Measurements from ENCODE around the gene PTGES3L.

Gene PTGES3L

DNA sequence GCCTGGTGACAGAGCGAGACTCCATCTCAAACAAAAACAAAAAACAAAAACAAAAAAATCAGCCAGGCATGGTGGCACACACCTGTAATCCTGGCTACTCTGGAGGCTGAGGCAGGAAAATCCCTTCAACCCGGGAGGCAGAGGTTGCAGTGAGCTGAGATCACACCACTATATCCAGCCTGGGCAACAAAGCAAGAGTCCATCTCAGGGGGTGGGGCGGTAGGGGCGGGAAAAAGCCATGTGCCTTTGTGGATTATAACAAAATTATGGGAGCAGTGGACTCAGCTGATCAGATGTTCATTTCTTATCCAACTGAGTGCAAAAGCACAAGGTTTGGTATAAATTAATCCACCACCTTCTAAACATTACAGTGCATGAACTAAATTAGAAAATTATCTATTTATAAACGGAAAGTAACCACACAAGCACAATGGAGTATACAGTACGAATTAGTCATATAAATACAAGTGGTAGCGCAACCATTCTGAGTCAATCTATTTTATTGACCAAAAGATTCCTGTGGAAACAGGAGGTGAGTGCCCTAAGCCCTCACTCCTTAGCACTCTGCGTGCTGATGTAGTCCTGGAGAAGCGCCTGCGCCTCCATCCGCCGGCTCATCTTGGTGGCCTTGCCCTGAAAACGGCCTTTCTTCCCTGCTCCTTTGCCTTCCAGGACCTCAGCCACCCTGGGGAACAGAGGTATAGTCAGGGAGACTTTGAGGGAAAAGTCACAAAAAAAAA, 29.7 kb downstream of the PTGES3L start:
- TF ChIP-seq, protein P1, sequence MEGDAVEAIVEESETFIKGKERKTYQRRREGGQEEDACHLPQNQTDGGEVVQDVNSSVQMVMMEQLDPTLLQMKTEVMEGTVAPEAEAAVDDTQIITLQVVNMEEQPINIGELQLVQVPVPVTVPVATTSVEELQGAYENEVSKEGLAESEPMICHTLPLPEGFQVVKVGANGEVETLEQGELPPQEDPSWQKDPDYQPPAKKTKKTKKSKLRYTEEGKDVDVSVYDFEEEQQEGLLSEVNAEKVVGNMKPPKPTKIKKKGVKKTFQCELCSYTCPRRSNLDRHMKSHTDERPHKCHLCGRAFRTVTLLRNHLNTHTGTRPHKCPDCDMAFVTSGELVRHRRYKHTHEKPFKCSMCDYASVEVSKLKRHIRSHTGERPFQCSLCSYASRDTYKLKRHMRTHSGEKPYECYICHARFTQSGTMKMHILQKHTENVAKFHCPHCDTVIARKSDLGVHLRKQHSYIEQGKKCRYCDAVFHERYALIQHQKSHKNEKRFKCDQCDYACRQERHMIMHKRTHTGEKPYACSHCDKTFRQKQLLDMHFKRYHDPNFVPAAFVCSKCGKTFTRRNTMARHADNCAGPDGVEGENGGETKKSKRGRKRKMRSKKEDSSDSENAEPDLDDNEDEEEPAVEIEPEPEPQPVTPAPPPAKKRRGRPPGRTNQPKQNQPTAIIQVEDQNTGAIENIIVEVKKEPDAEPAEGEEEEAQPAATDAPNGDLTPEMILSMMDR (IDR thresholded peaks at IDR 0.05; ENCODE audit: control insufficient read depth, insufficient read depth, low read depth, low read length, missing control alignments): no peak
- no peak for DNase-seq (ENCODE audit: low read depth)
- H3K4me3 ChIP-seq (ENCODE audit: control insufficient read depth, low read depth, low read length): no peak overlapping the region

DNA sequence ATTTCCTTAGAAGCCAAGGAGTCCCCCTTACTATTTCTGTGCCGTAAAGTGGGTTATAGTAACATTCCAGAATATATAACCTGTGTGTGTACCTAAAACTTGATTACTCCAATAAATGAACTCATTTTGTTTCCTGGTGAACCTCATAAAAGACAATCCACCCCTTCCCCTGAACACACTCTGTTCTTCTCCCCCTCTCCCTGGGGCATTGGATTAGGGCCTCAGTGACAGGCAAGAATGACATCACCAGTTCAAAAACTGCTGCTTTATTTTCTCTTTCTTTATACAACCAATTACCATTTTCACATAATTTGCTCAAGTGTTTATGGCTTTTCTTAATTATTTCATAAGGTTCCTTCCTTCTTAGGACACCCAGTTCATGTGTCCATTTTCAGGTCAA, 33.1 kb downstream of the PTGES3L start:
- TF ChIP-seq, protein P1 (IDR thresholded peaks at IDR 0.05; ENCODE audit: control insufficient read depth, insufficient read depth, low read depth, low read length, missing control alignments): no peak
- DNase-seq (ENCODE audit: low read depth): no peak
- no peak overlapping the region for H3K4me3 ChIP-seq (ENCODE audit: control insufficient read depth, low read depth, low read length)

DNA sequence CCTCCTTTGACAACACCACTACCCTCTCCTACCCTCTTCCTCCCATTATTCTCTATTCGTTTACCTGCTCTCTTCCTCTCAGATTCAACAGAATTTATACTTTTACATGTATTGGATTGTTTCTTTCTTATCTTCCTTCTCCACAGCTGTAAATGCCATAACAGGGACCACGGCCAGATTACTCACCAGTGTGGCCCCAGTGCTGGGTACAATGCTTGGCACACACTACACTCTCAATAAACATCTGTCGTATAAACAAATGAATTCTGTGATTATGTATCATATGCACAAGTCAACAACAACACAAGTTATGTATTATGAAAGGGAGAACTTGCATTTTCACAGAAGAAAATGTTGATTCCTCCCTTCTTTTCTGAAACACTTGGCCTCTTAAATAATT, 35.7 kb downstream of the PTGES3L start:
- TF ChIP-seq, protein P1 (IDR thresholded peaks at IDR 0.05; ENCODE audit: control insufficient read depth, insufficient read depth, low read depth, low read length, missing control alignments): no peak
- no peak overlapping the region for H3K4me3 ChIP-seq (ENCODE audit: control insufficient read depth, low read depth, low read length)
- no peak for DNase-seq (ENCODE audit: low read depth)

DNA sequence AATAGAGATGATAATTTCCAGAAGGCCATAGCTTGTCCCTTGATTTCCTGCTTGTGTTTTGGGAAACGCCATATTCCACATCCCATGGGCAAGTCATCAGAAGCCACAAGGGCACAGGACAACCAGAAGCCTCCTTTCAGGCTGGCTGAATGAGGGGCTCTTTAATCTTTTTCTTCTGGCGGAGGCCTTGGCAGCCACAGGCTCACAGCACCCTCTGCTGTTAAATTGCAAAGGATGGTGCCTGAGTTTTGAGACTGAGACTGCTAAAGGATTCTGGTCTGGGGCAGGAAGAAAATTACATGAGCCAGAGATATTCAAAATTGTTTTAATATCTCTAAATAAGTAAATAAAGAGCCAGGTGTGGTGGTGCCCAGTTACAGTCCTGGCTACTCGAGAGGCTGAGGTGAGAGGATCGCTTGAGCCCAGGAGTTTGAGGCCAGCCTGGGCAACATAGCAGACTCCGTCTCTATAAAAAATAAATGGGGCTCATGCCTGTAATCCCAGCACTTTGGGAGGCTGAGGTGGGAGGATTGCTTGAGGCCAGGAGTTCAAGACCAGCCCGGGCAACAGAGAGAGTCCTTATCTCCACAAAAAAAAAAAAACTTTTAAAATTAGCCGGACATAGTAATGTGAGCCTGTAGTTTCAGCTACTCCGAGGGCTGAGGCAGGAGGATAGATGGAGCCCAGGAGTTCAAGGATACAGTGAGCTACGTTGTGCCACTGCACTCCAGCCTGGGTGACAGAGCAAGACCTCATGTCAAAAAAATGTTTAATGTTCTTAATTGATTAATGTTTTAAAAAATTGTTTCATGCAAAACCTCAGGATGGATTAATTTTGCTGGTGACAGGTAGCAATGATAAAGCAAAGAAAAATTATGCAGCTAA, 41.9 kb downstream of the PTGES3L start:
- DNase-seq (ENCODE audit: low read depth): peak; percentile 20
- TF ChIP-seq, protein P1 (IDR thresholded peaks at IDR 0.05; ENCODE audit: control insufficient read depth, insufficient read depth, low read depth, low read length, missing control alignments): peak; percentile 81
- H3K4me3 ChIP-seq (ENCODE audit: control insufficient read depth, low read depth, low read length): no peak overlapping the region

DNA sequence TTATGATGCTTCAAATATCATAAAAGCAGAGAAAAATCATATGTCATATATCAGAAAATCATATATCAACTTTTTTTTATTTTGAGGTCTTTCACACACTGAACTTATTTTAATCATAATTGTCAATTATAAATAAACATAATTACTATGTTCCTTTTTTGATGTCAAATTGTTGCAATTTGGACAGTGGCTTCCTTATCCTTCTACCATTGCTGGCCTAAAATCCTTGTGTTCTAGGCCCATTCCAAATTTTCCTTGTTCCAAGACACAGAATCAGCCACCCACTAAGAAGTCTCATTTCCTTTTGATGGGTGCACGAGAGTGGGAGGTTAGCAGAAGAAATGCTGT, 50.4 kb downstream of the PTGES3L start:
- no peak overlapping the region for H3K4me3 ChIP-seq (ENCODE audit: control insufficient read depth, low read depth, low read length)
- TF ChIP-seq, protein P1 (IDR thresholded peaks at IDR 0.05; ENCODE audit: control insufficient read depth, insufficient read depth, low read depth, low read length, missing control alignments): no peak
- DNase-seq (ENCODE audit: low read depth): no peak

DNA sequence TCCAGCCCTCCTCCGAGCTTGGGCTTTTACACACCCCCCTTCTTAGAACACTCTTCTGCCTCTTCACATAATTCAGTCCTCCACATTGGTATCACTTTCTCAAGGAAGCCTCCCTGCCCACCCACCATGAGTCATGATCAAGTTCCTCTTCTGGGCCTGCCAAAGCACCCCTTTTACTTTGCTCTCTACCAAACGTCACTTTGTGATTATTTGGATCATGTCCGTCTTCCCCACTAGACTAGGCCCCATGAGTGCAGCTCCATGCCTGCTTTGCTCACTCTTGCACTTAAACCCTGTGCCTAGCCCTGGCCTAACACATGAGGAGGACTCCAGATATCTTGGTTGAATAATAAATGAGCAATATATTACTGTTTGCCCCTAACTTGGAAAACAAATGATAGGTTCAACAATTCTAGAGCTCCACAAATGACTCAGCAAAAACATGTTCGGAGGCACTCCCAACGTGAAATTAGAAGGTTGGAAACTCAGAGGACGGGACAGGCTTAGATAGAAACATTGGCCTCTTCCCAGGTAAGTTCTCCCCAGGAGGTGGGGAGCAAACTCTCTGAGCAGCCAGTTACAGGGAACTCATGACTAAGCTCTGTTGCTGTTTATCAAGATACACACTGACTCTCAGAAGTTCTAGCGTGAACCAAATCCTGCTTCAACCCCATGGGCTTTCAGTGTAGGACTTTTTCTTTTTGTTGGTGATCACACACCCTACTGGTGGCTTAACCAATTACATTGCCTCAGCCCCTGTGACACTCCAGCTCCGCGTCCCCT, 51.0 kb downstream of the PTGES3L start:
- TF ChIP-seq, protein P1 (IDR thresholded peaks at IDR 0.05; ENCODE audit: control insufficient read depth, insufficient read depth, low read depth, low read length, missing control alignments): peak; percentile 59
- DNase-seq (ENCODE audit: low read depth): peak; percentile 49
- no peak overlapping the region for H3K4me3 ChIP-seq (ENCODE audit: control insufficient read depth, low read depth, low read length)
